Loucy (cell line): ENCODE results near the gene YARS2.

Experiments
- H2AFZ ChIP-seq: fragments of 200-600 bp; sonication (generic); 2 replicates; pipeline ENCODE4 v1.6.0; 2016; ENCODE audit warnings: antibody characterized with exemption, mild to moderate bottlenecking, low read length, moderate library complexity
- H3F3A ChIP-seq: fragments of 200-600 bp; 2 replicates; pipeline ENCODE4 v1.6.0; 2016; ENCODE audit warnings: antibody characterized with exemption, low read depth, mild to moderate bottlenecking
- H3K27me3 ChIP-seq: fragments of 200-600 bp; sonication (generic); 2 replicates; pipeline ENCODE4 v1.6.1; 2014; ENCODE audit warnings: low read length, mild to moderate bottlenecking; ENCODE audit not compliant: insufficient read depth, poor library complexity, severe bottlenecking
- H3K36me3 ChIP-seq: fragments of 200-600 bp; sonication (generic); 2 replicates; pipeline ENCODE4 v1.6.1; 2016; ENCODE audit warnings: low read length; ENCODE audit not compliant: insufficient read depth
- H3K4me1 ChIP-seq: fragments of 200-600 bp; sonication (generic); 2 replicates; pipeline ENCODE4 v1.5.1; 2014; ENCODE audit warnings: low read length, mild to moderate bottlenecking; ENCODE audit not compliant: insufficient read depth, poor library complexity, severe bottlenecking
- H3K4me2 ChIP-seq: fragments of 200-600 bp; sonication (generic); 2 replicates; pipeline ENCODE4 v1.6.0; 2014; ENCODE audit warnings: antibody characterized with exemption, low read length, low read depth, mild to moderate bottlenecking; ENCODE audit not compliant: poor library complexity, severe bottlenecking
- H3K4me3 ChIP-seq: fragments of 200-600 bp; sonication (generic); 2 replicates; pipeline ENCODE4 v1.5.1; 2014; ENCODE audit warnings: low read length, mild to moderate bottlenecking, mixed read lengths; ENCODE audit not compliant: poor library complexity, severe bottlenecking
- H3K79me2 ChIP-seq: fragments of 200-600 bp; sonication (generic); 2 replicates; pipeline ENCODE4 v1.6.1; 2014; ENCODE audit warnings: low read length; ENCODE audit not compliant: insufficient read depth
- H3K9ac ChIP-seq: fragments of 200-600 bp; sonication (generic); 2 replicates; pipeline ENCODE4 v1.6.0; 2014; ENCODE audit warnings: mild to moderate bottlenecking, low read depth, low read length, moderate library complexity; ENCODE audit not compliant: poor library complexity, severe bottlenecking
- H3K9me2 ChIP-seq: fragments of 200-600 bp; sonication (generic); replicated peaks from 2 replicates; pipeline ENCODE4 v1.6.1; 2016; ENCODE audit warnings: low read depth, low read length, mixed read lengths
- H3K9me3 ChIP-seq: fragments of 200-600 bp; sonication (generic); 2 replicates; pipeline ENCODE4 v1.6.1; 2014; ENCODE audit warnings: mild to moderate bottlenecking, antibody characterized with exemption, low read length, low read depth; ENCODE audit not compliant: insufficient read depth
- H4K20me1 ChIP-seq: fragments of 200-600 bp; sonication (generic); 2 replicates; pipeline ENCODE4 v1.6.0; 2014; ENCODE audit warnings: antibody characterized with exemption, low read length, mild to moderate bottlenecking; ENCODE audit not compliant: insufficient read depth, poor library complexity, severe bottlenecking
- CTCF ChIP-seq: fragments of 200-600 bp; sonication (generic); conservative IDR thresholded peaks from 2 replicates; pipeline ENCODE4 v1.5.1; 2014; ENCODE audit warnings: mild to moderate bottlenecking, antibody characterized with exemption, low read length
- EZH2phosphoT487 ChIP-seq: fragments of 200-600 bp; IDR thresholded peaks from 2 replicates; pipeline ENCODE4 v1.6.1; 2018; ENCODE audit warnings: antibody characterized with exemption, mild to moderate bottlenecking, moderate library complexity, borderline replicate concordance

The YARS2 gene

GRCh38 chr12:32742133-32742532 lies 13.6 kb downstream of the YARS2 start:
- H3K36me3 ChIP-seq = peaks cover 92% of the 10 kb centered on the region
- H3K9me2 ChIP-seq = no peaks in the 10 kb centered on the region

GRCh38 chr12:32739279-32739678 lies 16.4 kb downstream of the YARS2 start:
- no peak overlapping the region for H3K4me3 ChIP-seq
- no peak overlapping the region for H3K4me2 ChIP-seq
- no peak overlapping the region for H2AFZ ChIP-seq
- H3K79me2 ChIP-seq = no peaks in the 10 kb centered on the region
- no peaks in the 10 kb centered on the region for H3K9me3 ChIP-seq
- no peak overlapping the region for H3K9ac ChIP-seq
- peaks cover 4% of the 10 kb centered on the region for H4K20me1 ChIP-seq
- no peak for TF ChIP-seq EZH2phosphoT487
- TF ChIP-seq CTCF = no peak
- no peaks in the 10 kb centered on the region for H3F3A ChIP-seq
- no peaks in the 10 kb centered on the region for H3K27me3 ChIP-seq
- no peaks in the 10 kb centered on the region for H3K9me2 ChIP-seq
- peaks cover 78% of the 10 kb centered on the region for H3K36me3 ChIP-seq
- peaks cover 12% of the 10 kb centered on the region for H3K4me1 ChIP-seq

More at GRCh38 chr12:32742133-32742532, 13.6 kb downstream of the YARS2 start:
- H3K79me2 ChIP-seq = no peaks in the 10 kb centered on the region
- H3K9me3 ChIP-seq = no peaks in the 10 kb centered on the region
- H3F3A ChIP-seq = no peaks in the 10 kb centered on the region
- H4K20me1 ChIP-seq = peaks cover 7% of the 10 kb centered on the region
- TF ChIP-seq EZH2phosphoT487 = no peak
- H2AFZ ChIP-seq = no peak overlapping the region
- no peaks in the 10 kb centered on the region for H3K27me3 ChIP-seq
- no peak overlapping the region for H3K4me2 ChIP-seq
- H3K4me1 ChIP-seq = peaks cover 1% of the 10 kb centered on the region
- no peak overlapping the region for H3K4me3 ChIP-seq
- no peak overlapping the region for H3K9ac ChIP-seq

- Histone ChIP-seq H3K9me3 (no peaks in the 10 kb centered on the region), H4K20me1 (peaks cover 4% of the 10 kb centered on the region), H3K9ac (no peak overlapping the region), H3K4me3 (no peak overlapping the region), H3K4me1 (peaks cover 12% of the 10 kb centered on the region), H3K36me3 (peaks cover 78% of the 10 kb centered on the region), H3K9me2 (no peaks in the 10 kb centered on the region), H3K27me3 (no peaks in the 10 kb centered on the region), H3K4me2 (no peak overlapping the region), H2AFZ (no peak overlapping the region), H3K79me2 (no peaks in the 10 kb centered on the region), H3F3A (no peaks in the 10 kb centered on the region)
- no peak for TF ChIP-seq CTCF
- no peak for TF ChIP-seq EZH2phosphoT487
Measured at GRCh38 chr12:32737715-32738114, 18.0 kb downstream of the YARS2 start.

- no peak for TF ChIP-seq CTCF
- TF ChIP-seq EZH2phosphoT487 = no peak
- no peaks in the 10 kb centered on the region for H3K27me3 ChIP-seq
- H3K4me1 ChIP-seq = peaks cover 12% of the 10 kb centered on the region
- H3K4me2 ChIP-seq = no peak overlapping the region
- H3K79me2 ChIP-seq = no peaks in the 10 kb centered on the region
- H3K9ac ChIP-seq = no peak overlapping the region
- no peaks in the 10 kb centered on the region for H3K9me2 ChIP-seq
- no peaks in the 10 kb centered on the region for H4K20me1 ChIP-seq
- H3K4me3 ChIP-seq = no peak overlapping the region
- no peaks in the 10 kb centered on the region for H3F3A ChIP-seq
- H3K9me3 ChIP-seq = no peaks in the 10 kb centered on the region
- H3K36me3 ChIP-seq = peaks cover 78% of the 10 kb centered on the region
- H2AFZ ChIP-seq = no peak overlapping the region
Measured at GRCh38 chr12:32736445-32736844, 19.3 kb downstream of the YARS2 start.
